Caco-2 (cell line): ENCODE measurements around the gene RAPGEF1. TPM values are rescaled to one million over a fixed set of nuclear protein-coding genes. Genes with fewer than 3 reads are reported as not detected.

Experiments used
- BruUV-seq: library from RNA; stranded (reverse); fragments of 400-500 nt; replicated peaks from 2 replicates; lab custom pipeline; 2021; lab: Mats Ljungman, UMichigan
- CTCF ChIA-PET: fragments of 300-600 bp; sonication (Branson Sonifier 250); formaldehyde crosslinking; loops from one replicate; lab custom pipeline; 2022; ENCODE audit warnings: antibody characterized with exemption; lab: Charles Lee
- POLR2A ChIA-PET: fragments of 300-600 bp; sonication (Branson Sonifier 250); formaldehyde crosslinking; loops from one replicate; lab custom pipeline; 2022; ENCODE audit warnings: antibody characterized with exemption; lab: Charles Lee
- DNase-seq, 2 experiments: peaks; one replicate each; pipeline versions ENCODE4 v3.0.0 to v3.0.0-alpha.2; 2020 to 2022
- H3K27me3 ChIP-seq: replicated peaks from 2 replicates; pipeline ENCODE4 v1.6.0; 2011; ENCODE audit warnings: low read length; ENCODE audit not compliant: control insufficient read depth, insufficient read depth
- H3K36me3 ChIP-seq: 2 replicates; pipeline ENCODE4 v1.5.1; 2011; ENCODE audit warnings: low read length; ENCODE audit not compliant: control insufficient read depth, insufficient read depth
- H3K4me1 ChIP-seq: fragments of 250-450 bp; sonication (Bioruptor Pico); 2 replicates; pipeline ENCODE4 v1.5.1; 2020; ENCODE audit warnings: mild to moderate bottlenecking
- H3K4me3 ChIP-seq: 2 replicates; pipeline ENCODE4 v1.5.1; 2011; ENCODE audit warnings: low read depth, mild to moderate bottlenecking, control low read depth, low read length
- H3K9me3 ChIP-seq: fragments of 250-450 bp; sonication (Bioruptor Pico); 2 replicates; pipeline ENCODE4 v1.5.1; 2020; ENCODE audit warnings: mild to moderate bottlenecking, moderate library complexity
- H3K27ac Mint-ChIP-seq: one replicate; pipeline ENCODE4 v1.8.0; 2022; ENCODE audit warnings: mixed read lengths; ENCODE audit not compliant: unreplicated experiment
- H3K27me3 Mint-ChIP-seq: one replicate; pipeline ENCODE4 v1.8.0; 2022; ENCODE audit warnings: mixed read lengths; ENCODE audit not compliant: insufficient read depth, unreplicated experiment
- H3K36me3 Mint-ChIP-seq: one replicate; pipeline ENCODE4 v1.8.0; 2022; ENCODE audit warnings: mild to moderate bottlenecking, mixed read lengths; ENCODE audit not compliant: insufficient read depth, unreplicated experiment
- H3K4me1 Mint-ChIP-seq: one replicate; pipeline ENCODE4 v1.8.0; 2022; ENCODE audit warnings: low read depth, mixed read lengths; ENCODE audit not compliant: unreplicated experiment
- H3K4me3 Mint-ChIP-seq: one replicate; pipeline ENCODE4 v1.8.0; 2022; ENCODE audit warnings: mild to moderate bottlenecking, moderate library complexity, mixed read lengths; ENCODE audit not compliant: unreplicated experiment
- H3K9me3 Mint-ChIP-seq: one replicate; pipeline ENCODE4 v1.8.0; 2022; ENCODE audit warnings: mixed read lengths; ENCODE audit not compliant: unreplicated experiment
- CTCF ChIP-seq, 2 experiments: fragments of 200-600 bp in 1 of 2; IDR thresholded peaks; 1 replicate in 1 of 2; 2 replicates in 1 of 2; pipeline versions ENCODE4 v1.5.1 to v1.8.0; 2011 to 2022; ENCODE audit warnings: antibody characterized with exemption in 1 of 2, control low read depth in 1 of 2, inconsistent platforms in 1 of 2, low read depth in 1 of 2, low read length in 1 of 2, mild to moderate bottlenecking in 1 of 2, moderate library complexity in 1 of 2; ENCODE audit not compliant: insufficient read depth in 1 of 2, severe bottlenecking in 1 of 2, unreplicated experiment in 1 of 2
- intact Hi-C: fragments of 100-400 bp; cut with micrococcal nuclease; formaldehyde crosslinking; loops from one replicate; pipeline ENCODE4 v1.10.0; 2022; ENCODE audit not compliant: unreplicated experiment
- total RNA-seq: library from RNA; stranded (reverse); gene quantifications from 2 replicates; pipeline ENCODE4 v1.2.3, GENCODE V29; 2022

RAPGEF1 gene
- total RNA-seq, 1 experiment from 2014 or later = 75.4 TPM

- Mint-ChIP-seq H3K4me1 (peaks cover 57% of the 10 kb centered on the region), H3K4me3 (no peak overlapping the region), H3K27me3 (no peaks in the 10 kb centered on the region), H3K9me3 (no peaks in the 10 kb centered on the region), H3K36me3 (peaks cover 6% of the 10 kb centered on the region), H3K27ac (peak overlapping the region; percentile 25)
- BruUV-seq = no TSS peak
- Histone ChIP-seq H3K9me3 (no peaks in the 10 kb centered on the region), H3K4me1 (peaks cover 28% of the 10 kb centered on the region), H3K36me3 (no peaks in the 10 kb centered on the region), H3K4me3 (no peak overlapping the region), H3K27me3 (no peaks in the 10 kb centered on the region)
- no peak for DNase-seq
- ChIA-PET POLR2A (no interaction called here), CTCF (no interaction called here)
- TF ChIP-seq CTCF (IDR thresholded peaks at IDR 0.05; ENCODE audit: insufficient read depth in 1 of 2, low read depth in 1 of 2, low read length in 1 of 2, severe bottlenecking in 1 of 2, unreplicated experiment in 1 of 2) = no peak
- intact Hi-C loops = no loop called here
These were observed 41.8 kb downstream of the RAPGEF1 start for GRCh38 chr9:131697908-131698617.

- Mint-ChIP-seq H3K36me3 (peaks cover 6% of the 10 kb centered on the region), H3K4me1 (peaks cover 60% of the 10 kb centered on the region), H3K27me3 (no peaks in the 10 kb centered on the region), H3K9me3 (no peaks in the 10 kb centered on the region), H3K27ac (peak overlapping the region; percentile 25), H3K4me3 (no peak overlapping the region)
- Histone ChIP-seq H3K27me3 (no peaks in the 10 kb centered on the region), H3K9me3 (no peaks in the 10 kb centered on the region), H3K36me3 (no peaks in the 10 kb centered on the region), H3K4me3 (no peak overlapping the region), H3K4me1 (peaks cover 33% of the 10 kb centered on the region)
- intact Hi-C loops = no loop called here
- DNase-seq = no peak
- BruUV-seq = no TSS peak
- ChIA-PET POLR2A (no interaction called here), CTCF (interaction anchor here (0.9 to 1.0 kb wide), 3 partner anchors 19 to 31 kb away, joined by 3 to 6 read pairs (median 5); no protein-coding TSS in a partner anchor)
- no peak for TF ChIP-seq CTCF (IDR thresholded peaks at IDR 0.05; ENCODE audit: insufficient read depth in 1 of 2, low read depth in 1 of 2, low read length in 1 of 2, severe bottlenecking in 1 of 2, unreplicated experiment in 1 of 2)
These were observed 42.8 kb downstream of the RAPGEF1 start for GRCh38 chr9:131697097-131697496.

- Mint-ChIP-seq H3K27ac (no peak overlapping the region), H3K27me3 (no peaks in the 10 kb centered on the region)
These were observed 43.9 kb downstream of the RAPGEF1 start for GRCh38 chr9:131695836-131696460.

More at GRCh38 chr9:131695836-131696460, 43.9 kb downstream of the RAPGEF1 start:
- H3K9me3 Mint-ChIP-seq = no peaks in the 10 kb centered on the region
- TF ChIP-seq CTCF (IDR thresholded peaks at IDR 0.05; ENCODE audit: insufficient read depth in 1 of 2, low read depth in 1 of 2, low read length in 1 of 2, severe bottlenecking in 1 of 2, unreplicated experiment in 1 of 2) = no peak
- ChIA-PET POLR2A (no interaction called here), CTCF (interaction anchor here (0.5 to 1.0 kb wide), 2 partner anchors 45 to 399 kb away, joined by 3 to 4 read pairs; no protein-coding TSS in a partner anchor)
- Histone ChIP-seq H3K9me3 (no peaks in the 10 kb centered on the region), H3K4me1 (peaks cover 37% of the 10 kb centered on the region), H3K4me3 (no peak overlapping the region), H3K27me3 (no peaks in the 10 kb centered on the region), H3K36me3 (no peaks in the 10 kb centered on the region)
- intact Hi-C loops = no loop called here
- DNase-seq = no peak
- peaks cover 6% of the 10 kb centered on the region for H3K36me3 Mint-ChIP-seq
- H3K4me1 Mint-ChIP-seq = peaks cover 60% of the 10 kb centered on the region
- BruUV-seq = no TSS peak
- H3K4me3 Mint-ChIP-seq = no peak overlapping the region
